ENCODE data around the gene TMEM131L.

Gene TMEM131L

GRCh38 chr4:153618833-153619232 is 152.7 kb downstream of the TMEM131L start:
- Histone ChIP-seq H3K9me3 (ENCODE audit: control insufficient read depth, low read length) (no peaks in the 10 kb centered on the region), H4K8ac (ENCODE audit: low read length) (no peak overlapping the region), H2AK5ac (ENCODE audit: low read length, severe bottlenecking) (no peak overlapping the region), H3K79me1 (replicated peaks; ENCODE audit: low read length, poor library complexity, severe bottlenecking) (no peaks in the 10 kb centered on the region), H4K91ac (ENCODE audit: low read length) (no peak overlapping the region), H3K14ac (ENCODE audit: low read length in 2 of 2) (no peak overlapping the region), H3K4me2 (ENCODE audit: low read length, poor library complexity, severe bottlenecking) (no peak overlapping the region), H3K4me3 (ENCODE audit: insufficient read depth in 1 of 2, low read depth in 1 of 2, low read length in 2 of 2) (no peak overlapping the region), H3K4ac (ENCODE audit: low read depth in 1 of 2, low read length in 2 of 2) (no peak overlapping the region), H2BK15ac (ENCODE audit: low read depth, poor library complexity, severe bottlenecking) (no peak overlapping the region), H3K27ac (ENCODE audit: low read length, poor library complexity, severe bottlenecking) (no peak overlapping the region), H3K36me3 (ENCODE audit: control insufficient read depth in 1 of 2, insufficient read depth in 2 of 2, low read depth in 1 of 2, low read length in 2 of 2) (peaks cover 8 to 14% of the 10 kb centered on the region in 2 experiments), H2BK5ac (ENCODE audit: low read depth, low read length, poor library complexity, severe bottlenecking) (no peak overlapping the region), H2BK12ac (ENCODE audit: low read length in 2 of 2) (no peak overlapping the region), H3K27me3 (ENCODE audit: control insufficient read depth in 1 of 2, insufficient read depth in 1 of 2, low read length in 2 of 2) (no peaks in the 10 kb centered on the region), H2AFZ (ENCODE audit: low read depth, low read length) (no peak overlapping the region), H3K4me1 (ENCODE audit: control insufficient read depth, insufficient read depth, low read depth, low read length) (no peaks in the 10 kb centered on the region), H3K9ac (ENCODE audit: low read length) (no peak overlapping the region), H2BK120ac (ENCODE audit: low read depth, low read length) (no peak overlapping the region), H3K23ac (ENCODE audit: low read length in 2 of 2) (no peak overlapping the region), H3K18ac (ENCODE audit: low read depth in 1 of 2, low read length in 2 of 2) (no peak overlapping the region)
- WGBS: 80% methylated on average over 6 of the region's 6 CpGs
- DNase-seq: no peak

- Histone ChIP-seq H2AK5ac (ENCODE audit: low read length, severe bottlenecking) (no peak overlapping the region), H3K14ac (ENCODE audit: low read length in 2 of 2) (no peak overlapping the region), H3K9me3 (ENCODE audit: control insufficient read depth, low read length) (no peaks in the 10 kb centered on the region), H2AFZ (ENCODE audit: low read depth, low read length) (no peak overlapping the region), H2BK5ac (ENCODE audit: low read depth, low read length, poor library complexity, severe bottlenecking) (no peak overlapping the region), H4K8ac (ENCODE audit: low read length) (no peak overlapping the region), H2BK120ac (ENCODE audit: low read depth, low read length) (no peak overlapping the region), H3K27me3 (ENCODE audit: control insufficient read depth in 1 of 2, insufficient read depth in 1 of 2, low read length in 2 of 2) (no peaks in the 10 kb centered on the region), H3K4me1 (ENCODE audit: control insufficient read depth, insufficient read depth, low read depth, low read length) (peaks cover 1% of the 10 kb centered on the region), H3K79me1 (replicated peaks; ENCODE audit: low read length, poor library complexity, severe bottlenecking) (no peaks in the 10 kb centered on the region), H3K4me3 (ENCODE audit: insufficient read depth in 1 of 2, low read depth in 1 of 2, low read length in 2 of 2) (no peak overlapping the region), H3K36me3 (ENCODE audit: control insufficient read depth in 1 of 2, insufficient read depth in 2 of 2, low read depth in 1 of 2, low read length in 2 of 2) (peaks cover 10 to 14% of the 10 kb centered on the region in 2 experiments), H3K27ac (ENCODE audit: low read length, poor library complexity, severe bottlenecking) (no peak overlapping the region), H3K18ac (ENCODE audit: low read depth in 1 of 2, low read length in 2 of 2) (no peak overlapping the region), H4K91ac (ENCODE audit: low read length) (no peak overlapping the region), H2BK12ac (ENCODE audit: low read length in 2 of 2) (no peak overlapping the region), H2BK15ac (ENCODE audit: low read depth, poor library complexity, severe bottlenecking) (no peak overlapping the region), H3K4ac (ENCODE audit: low read depth in 1 of 2, low read length in 2 of 2) (no peak overlapping the region), H3K23ac (ENCODE audit: low read length in 2 of 2) (no peak overlapping the region), H3K9ac (ENCODE audit: low read length) (no peak overlapping the region), H3K4me2 (ENCODE audit: low read length, poor library complexity, severe bottlenecking) (no peak overlapping the region)
- no peak for DNase-seq
- 100% methylated on average over 1 of the region's 2 CpGs for WGBS
These were observed 153.7 kb downstream of the TMEM131L start for GRCh38 chr4:153619811-153620210.

- Histone ChIP-seq H3K79me1 (replicated peaks; ENCODE audit: low read length, poor library complexity, severe bottlenecking) (no peaks in the 10 kb centered on the region), H3K27ac (ENCODE audit: low read length, poor library complexity, severe bottlenecking) (no peak overlapping the region), H2BK5ac (ENCODE audit: low read depth, low read length, poor library complexity, severe bottlenecking) (no peak overlapping the region), H2AFZ (ENCODE audit: low read depth, low read length) (no peak overlapping the region), H2BK15ac (ENCODE audit: low read depth, poor library complexity, severe bottlenecking) (no peak overlapping the region), H3K27me3 (ENCODE audit: control insufficient read depth in 1 of 2, insufficient read depth in 1 of 2, low read length in 2 of 2) (no peaks in the 10 kb centered on the region), H3K9me3 (ENCODE audit: control insufficient read depth, low read length) (no peaks in the 10 kb centered on the region), H2AK5ac (ENCODE audit: low read length, severe bottlenecking) (no peak overlapping the region), H3K9ac (ENCODE audit: low read length) (no peak overlapping the region), H3K4me2 (ENCODE audit: low read length, poor library complexity, severe bottlenecking) (no peak overlapping the region), H3K36me3 (ENCODE audit: control insufficient read depth in 1 of 2, insufficient read depth in 2 of 2, low read depth in 1 of 2, low read length in 2 of 2) (peaks cover 14% of the 10 kb centered on the region in 2 experiments), H3K18ac (ENCODE audit: low read depth in 1 of 2, low read length in 2 of 2) (no peak overlapping the region), H3K4ac (ENCODE audit: low read depth in 1 of 2, low read length in 2 of 2) (no peak overlapping the region), H4K8ac (ENCODE audit: low read length) (no peak overlapping the region), H2BK120ac (ENCODE audit: low read depth, low read length) (no peak overlapping the region), H2BK12ac (ENCODE audit: low read length in 2 of 2) (no peak overlapping the region), H3K23ac (ENCODE audit: low read length in 2 of 2) (no peak overlapping the region), H3K4me1 (ENCODE audit: control insufficient read depth, insufficient read depth, low read depth, low read length) (peaks cover 1% of the 10 kb centered on the region), H4K91ac (ENCODE audit: low read length) (no peak overlapping the region), H3K14ac (ENCODE audit: low read length in 2 of 2) (no peak overlapping the region), H3K4me3 (ENCODE audit: insufficient read depth in 1 of 2, low read depth in 1 of 2, low read length in 2 of 2) (no peak overlapping the region)
- no CpG with 5 or more reads among the region's 1 CpG for WGBS
- no peak for DNase-seq
These were observed 154.2 kb downstream of the TMEM131L start for GRCh38 chr4:153620352-153620751.

GRCh38 chr4:153622093-153622492 is 155.9 kb downstream of the TMEM131L start:
- Histone ChIP-seq H3K79me1 (replicated peaks; ENCODE audit: low read length, poor library complexity, severe bottlenecking) (no peaks in the 10 kb centered on the region), H3K27ac (ENCODE audit: low read length, poor library complexity, severe bottlenecking) (no peak overlapping the region), H3K4me1 (ENCODE audit: control insufficient read depth, insufficient read depth, low read depth, low read length) (peaks cover 1% of the 10 kb centered on the region), H3K4me2 (ENCODE audit: low read length, poor library complexity, severe bottlenecking) (no peak overlapping the region), H4K8ac (ENCODE audit: low read length) (no peak overlapping the region), H3K23ac (ENCODE audit: low read length in 2 of 2) (no peak overlapping the region), H2BK12ac (ENCODE audit: low read length in 2 of 2) (no peak overlapping the region), H2AFZ (ENCODE audit: low read depth, low read length) (no peak overlapping the region), H2BK5ac (ENCODE audit: low read depth, low read length, poor library complexity, severe bottlenecking) (no peak overlapping the region), H3K27me3 (ENCODE audit: control insufficient read depth in 1 of 2, insufficient read depth in 1 of 2, low read length in 2 of 2) (no peaks in the 10 kb centered on the region), H3K9ac (ENCODE audit: low read length) (no peak overlapping the region), H3K4ac (ENCODE audit: low read depth in 1 of 2, low read length in 2 of 2) (no peak overlapping the region), H3K18ac (ENCODE audit: low read depth in 1 of 2, low read length in 2 of 2) (no peak overlapping the region), H4K91ac (ENCODE audit: low read length) (no peak overlapping the region), H3K14ac (ENCODE audit: low read length in 2 of 2) (peak overlapping the region in 1 of 2 experiments; percentile 55), H2BK15ac (ENCODE audit: low read depth, poor library complexity, severe bottlenecking) (no peak overlapping the region), H3K36me3 (ENCODE audit: control insufficient read depth in 1 of 2, insufficient read depth in 2 of 2, low read depth in 1 of 2, low read length in 2 of 2) (peaks cover 18 to 20% of the 10 kb centered on the region in 2 experiments), H2BK120ac (ENCODE audit: low read depth, low read length) (no peak overlapping the region), H3K4me3 (ENCODE audit: insufficient read depth in 1 of 2, low read depth in 1 of 2, low read length in 2 of 2) (no peak overlapping the region), H2AK5ac (ENCODE audit: low read length, severe bottlenecking) (no peak overlapping the region), H3K9me3 (ENCODE audit: control insufficient read depth, low read length) (no peaks in the 10 kb centered on the region)
- no peak for DNase-seq
- WGBS: 73% methylated on average over 1 of the region's 5 CpGs
